Activated naive CD4-positive, alpha-beta T cell treated with anti-CD3 and anti-CD28 coated beads, Interleukin-2, amount 50 U/mL, for 72 hours (primary cell): ENCODE measurements around the gene FAM81A. TPM values are rescaled to one million over a fixed set of nuclear protein-coding genes. Genes with fewer than 3 reads are reported as not detected.

Source experiments
- ATAC-seq, 2 donors: fragments of 150-1000 bp; cut with Tn5 transposase; 2 replicates each; pipeline ENCODE4 v1.10.0; 2021; ENCODE audit warnings: mild to moderate bottlenecking in 2 of 2, moderate library complexity in 2 of 2
- DNase-seq, 2 donors: peaks; one replicate each; pipeline ENCODE4 v3.0.0; 2021 to 2022; ENCODE audit warnings: low spot score in 2 of 2
- H3K27ac Mint-ChIP-seq, 2 donors: one replicate each; pipeline ENCODE4 v1.8.0; 2022; ENCODE audit warnings: mild to moderate bottlenecking in 2 of 2, mixed read lengths in 2 of 2
- H3K36me3 Mint-ChIP-seq, 2 donors: one replicate each; pipeline ENCODE4 v1.8.0; 2022; ENCODE audit warnings: mixed read lengths in 2 of 2
- H3K9me3 Mint-ChIP-seq, 2 donors: one replicate each; pipeline ENCODE4 v1.8.0; 2022; ENCODE audit warnings: mixed read lengths in 2 of 2
- total RNA-seq, 2 donors: library from RNA; stranded (reverse); gene quantifications; one replicate each; pipeline ENCODE4 v1.2.3, GENCODE V29; 2022

Gene FAM81A
- total RNA-seq, 2 donors from 2014 or later = 0.09 to 0.41 TPM

DNA sequence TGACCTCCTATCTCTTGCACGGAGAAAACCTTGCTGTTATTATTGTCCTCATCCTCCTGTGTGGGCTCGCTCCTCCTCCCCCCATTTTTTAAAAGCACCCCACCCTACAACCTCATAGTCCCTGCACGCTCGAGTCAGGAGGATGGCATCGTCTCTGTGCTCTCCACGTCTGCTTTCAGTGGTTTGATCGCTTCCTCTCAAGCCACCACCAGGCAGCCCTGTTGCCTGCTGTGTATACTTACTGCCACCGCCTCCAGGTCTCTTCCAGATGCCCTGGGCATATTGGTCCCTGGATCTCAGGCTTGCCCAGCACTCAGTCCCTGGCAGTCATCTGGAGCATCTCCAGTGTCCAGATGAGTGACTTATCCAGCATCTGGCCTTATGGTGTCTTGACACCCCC lies 131.5 kb downstream of the FAM81A start:
- Mint-ChIP-seq H3K9me3 (peaks cover 0 to 3% of the 10 kb centered on the region in 2 donors), H3K27ac (no peak overlapping the region), H3K36me3 (no peaks in the 10 kb centered on the region)
- ATAC-seq (no peak), DNase-seq (no peak)

DNA sequence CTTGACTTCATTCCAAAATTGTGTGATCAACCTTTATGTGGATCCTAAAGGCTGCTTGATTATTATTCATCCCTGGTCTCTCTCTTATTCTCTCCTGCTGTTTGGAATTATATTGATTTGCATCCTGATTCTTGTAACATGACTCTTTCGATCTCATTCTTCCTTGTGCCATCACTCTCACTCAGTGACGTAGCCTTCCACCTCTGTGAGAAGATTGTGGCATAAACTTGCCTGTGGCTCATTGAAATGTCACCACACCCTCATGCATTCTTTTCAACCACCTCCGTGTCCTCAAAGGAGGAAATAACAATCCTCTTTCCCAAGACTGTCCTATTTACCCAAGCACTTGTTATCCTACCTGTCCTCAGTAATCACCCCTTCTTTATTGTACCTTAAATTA lies 132.3 kb downstream of the FAM81A start:
- no peak for ATAC-seq

DNA sequence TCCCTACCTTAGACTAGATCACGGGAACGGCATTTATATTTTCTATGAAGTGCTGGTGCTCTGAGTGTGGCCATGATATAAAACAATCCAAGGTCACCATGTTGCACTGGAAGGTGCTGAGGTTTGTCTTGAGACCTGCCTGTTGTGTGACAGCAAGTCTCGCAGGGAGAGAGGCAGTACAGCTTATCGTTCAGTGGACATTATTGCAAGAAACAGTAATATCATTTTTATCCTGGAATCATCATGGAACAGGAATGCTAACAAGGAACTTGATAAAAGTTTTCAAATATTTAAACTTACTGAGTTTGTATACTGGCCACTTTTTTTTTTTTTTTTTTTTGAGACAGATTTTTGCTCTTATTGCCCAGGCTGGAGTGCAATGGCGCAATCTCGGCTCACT lies 133.6 kb downstream of the FAM81A start:
- DNase-seq = no peak
- Mint-ChIP-seq H3K9me3 (no peaks in the 10 kb centered on the region), H3K36me3 (no peaks in the 10 kb centered on the region), H3K27ac (no peak overlapping the region)
- ATAC-seq = no peak

More for the DNA sequence above, 132.3 kb downstream of the FAM81A start:
- Mint-ChIP-seq H3K27ac (no peak overlapping the region), H3K9me3 (peaks cover 0 to 3% of the 10 kb centered on the region in 2 donors), H3K36me3 (no peaks in the 10 kb centered on the region)
- no peak for DNase-seq

Other genes starting within 250 kb of the FAM81A start
- gene LDHAL6B, start 231.3 kb upstream of the FAM81A start, total RNA-seq = not detected
- 10 to 100 TPM in 1 of 2 donors, 1 to 10 TPM in 1; 2.1 to 42.0 TPM for gene MYO1E, start 65.3 kb upstream of the FAM81A start, total RNA-seq
- gene GCNT3, start 173.6 kb downstream of the FAM81A start, total RNA-seq = not detected
- gene GTF2A2, start 219.3 kb downstream of the FAM81A start, total RNA-seq = 100 to 1,000 TPM; 141 to 170 TPM